Loucy (cell line): ENCODE results near the gene C16orf78.

ENCODE experiments used
- H2AFZ ChIP-seq: fragments of 200-600 bp; sonication (generic); 2 replicates; pipeline ENCODE4 v1.6.0; 2016; ENCODE audit warnings: antibody characterized with exemption, mild to moderate bottlenecking, low read length, moderate library complexity
- H3F3A ChIP-seq: fragments of 200-600 bp; 2 replicates; pipeline ENCODE4 v1.6.0; 2016; ENCODE audit warnings: antibody characterized with exemption, low read depth, mild to moderate bottlenecking
- H3K27me3 ChIP-seq: fragments of 200-600 bp; sonication (generic); 2 replicates; pipeline ENCODE4 v1.6.1; 2014; ENCODE audit warnings: low read length, mild to moderate bottlenecking; ENCODE audit not compliant: insufficient read depth, poor library complexity, severe bottlenecking
- H3K36me3 ChIP-seq: fragments of 200-600 bp; sonication (generic); 2 replicates; pipeline ENCODE4 v1.6.1; 2016; ENCODE audit warnings: low read length; ENCODE audit not compliant: insufficient read depth
- H3K4me1 ChIP-seq: fragments of 200-600 bp; sonication (generic); 2 replicates; pipeline ENCODE4 v1.5.1; 2014; ENCODE audit warnings: low read length, mild to moderate bottlenecking; ENCODE audit not compliant: insufficient read depth, poor library complexity, severe bottlenecking
- H3K4me2 ChIP-seq: fragments of 200-600 bp; sonication (generic); 2 replicates; pipeline ENCODE4 v1.6.0; 2014; ENCODE audit warnings: antibody characterized with exemption, low read length, low read depth, mild to moderate bottlenecking; ENCODE audit not compliant: poor library complexity, severe bottlenecking
- H3K4me3 ChIP-seq: fragments of 200-600 bp; sonication (generic); 2 replicates; pipeline ENCODE4 v1.5.1; 2014; ENCODE audit warnings: low read length, mild to moderate bottlenecking, mixed read lengths; ENCODE audit not compliant: poor library complexity, severe bottlenecking
- H3K79me2 ChIP-seq: fragments of 200-600 bp; sonication (generic); 2 replicates; pipeline ENCODE4 v1.6.1; 2014; ENCODE audit warnings: low read length; ENCODE audit not compliant: insufficient read depth
- H3K9ac ChIP-seq: fragments of 200-600 bp; sonication (generic); 2 replicates; pipeline ENCODE4 v1.6.0; 2014; ENCODE audit warnings: mild to moderate bottlenecking, low read depth, low read length, moderate library complexity; ENCODE audit not compliant: poor library complexity, severe bottlenecking
- H3K9me2 ChIP-seq: fragments of 200-600 bp; sonication (generic); replicated peaks from 2 replicates; pipeline ENCODE4 v1.6.1; 2016; ENCODE audit warnings: low read depth, low read length, mixed read lengths
- H3K9me3 ChIP-seq: fragments of 200-600 bp; sonication (generic); 2 replicates; pipeline ENCODE4 v1.6.1; 2014; ENCODE audit warnings: mild to moderate bottlenecking, antibody characterized with exemption, low read length, low read depth; ENCODE audit not compliant: insufficient read depth
- H4K20me1 ChIP-seq: fragments of 200-600 bp; sonication (generic); 2 replicates; pipeline ENCODE4 v1.6.0; 2014; ENCODE audit warnings: antibody characterized with exemption, low read length, mild to moderate bottlenecking; ENCODE audit not compliant: insufficient read depth, poor library complexity, severe bottlenecking
- CTCF ChIP-seq: fragments of 200-600 bp; sonication (generic); conservative IDR thresholded peaks from 2 replicates; pipeline ENCODE4 v1.5.1; 2014; ENCODE audit warnings: mild to moderate bottlenecking, antibody characterized with exemption, low read length
- EZH2phosphoT487 ChIP-seq: fragments of 200-600 bp; IDR thresholded peaks from 2 replicates; pipeline ENCODE4 v1.6.1; 2018; ENCODE audit warnings: antibody characterized with exemption, mild to moderate bottlenecking, moderate library complexity, borderline replicate concordance

The C16orf78 gene

GRCh38 chr16:49442805-49443204, 69.2 kb downstream of the C16orf78 start:
- Histone ChIP-seq H3K4me1 (peaks cover 36% of the 10 kb centered on the region), H4K20me1 (no peaks in the 10 kb centered on the region), H2AFZ (peak overlapping the region; percentile 74), H3K79me2 (no peaks in the 10 kb centered on the region), H3K36me3 (no peaks in the 10 kb centered on the region), H3K4me2 (peak overlapping the region; percentile 83), H3K4me3 (no peak overlapping the region), H3K9me3 (no peaks in the 10 kb centered on the region), H3F3A (0 out of 2 replicates have a peak, but pooled peaks cover 4% of the 10 kb centered on the region), H3K9ac (peak overlapping the region; percentile 80), H3K9me2 (no peaks in the 10 kb centered on the region), H3K27me3 (no peaks in the 10 kb centered on the region)
- no peak for TF ChIP-seq EZH2phosphoT487
- no peak for TF ChIP-seq CTCF

- Histone ChIP-seq H3F3A (0 out of 2 replicates have a peak, but pooled peaks cover 4% of the 10 kb centered on the region), H3K4me1 (peaks cover 36% of the 10 kb centered on the region)
Measured at GRCh38 chr16:49443576-49443975, 70.0 kb downstream of the C16orf78 start.

GRCh38 chr16:49446805-49447204, 73.2 kb downstream of the C16orf78 start:
- H3F3A ChIP-seq, result 0 out of 2 replicates have a peak, but pooled peaks cover 4% of the 10 kb centered on the region
- H4K20me1 ChIP-seq, result no peaks in the 10 kb centered on the region
- no peak overlapping the region for H3K4me3 ChIP-seq
- no peaks in the 10 kb centered on the region for H3K9me3 ChIP-seq
- no peak for TF ChIP-seq EZH2phosphoT487
- TF ChIP-seq CTCF, result no peak
- peaks cover 25% of the 10 kb centered on the region for H3K4me1 ChIP-seq
- H3K9ac ChIP-seq, result no peak overlapping the region
- no peak overlapping the region for H3K4me2 ChIP-seq
- H3K27me3 ChIP-seq, result no peaks in the 10 kb centered on the region
- no peaks in the 10 kb centered on the region for H3K36me3 ChIP-seq
- H3K79me2 ChIP-seq, result no peaks in the 10 kb centered on the region
- H2AFZ ChIP-seq, result no peak overlapping the region
- no peaks in the 10 kb centered on the region for H3K9me2 ChIP-seq

More at GRCh38 chr16:49443576-49443975, 70.0 kb downstream of the C16orf78 start:
- Histone ChIP-seq H4K20me1 (no peaks in the 10 kb centered on the region), H3K9me3 (no peaks in the 10 kb centered on the region), H3K27me3 (no peaks in the 10 kb centered on the region), H3K36me3 (no peaks in the 10 kb centered on the region), H3K9me2 (no peaks in the 10 kb centered on the region), H3K4me3 (no peak overlapping the region), H3K9ac (no peak overlapping the region), H3K79me2 (no peaks in the 10 kb centered on the region), H3K4me2 (no peak overlapping the region), H2AFZ (no peak overlapping the region)
- TF ChIP-seq CTCF (no peak), EZH2phosphoT487 (no peak)
